Measurements from ENCODE around the gene PACRG.

DNA sequence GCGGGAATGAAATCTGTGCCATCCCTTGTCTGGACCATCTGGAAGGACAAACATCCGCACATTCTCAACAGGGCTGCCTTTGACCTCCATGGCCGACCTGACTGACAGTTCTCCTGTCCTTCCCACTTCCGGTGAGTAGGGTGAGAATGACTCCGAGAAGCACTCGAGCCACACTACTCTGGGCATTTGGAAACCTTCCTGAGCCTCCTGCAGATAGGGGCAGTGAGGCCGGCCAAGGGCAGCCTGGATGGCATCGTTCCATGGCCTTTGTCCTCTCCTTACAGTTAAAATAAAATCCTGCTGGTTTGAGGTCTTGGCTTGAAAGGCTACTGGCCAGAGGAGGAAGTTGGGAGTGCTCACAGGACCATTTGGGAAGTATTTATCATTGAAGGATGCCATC, 615.8 kb downstream of the PACRG start:
- TF ChIP-seq CTCF (IDR thresholded peaks at IDR 0.05) (no peak), POLR2A (IDR thresholded peaks at IDR 0.05) (no peak)
